GM12865 (cell line): ENCODE results near the gene CHRNA5.

ENCODE experiments used
- DNase-seq: peaks from one replicate; pipeline ENCODE4 v3.0.0; 2010; ENCODE audit warnings: low read depth
- H3K4me3 ChIP-seq: 2 replicates; pipeline ENCODE4 v1.5.1; 2011; ENCODE audit warnings: mild to moderate bottlenecking, low read depth, low read length, control low read depth
- CTCF ChIP-seq: IDR thresholded peaks from 2 replicates; pipeline ENCODE4 v1.5.1; 2011; ENCODE audit warnings: low read length, control low read depth, low read depth, inconsistent platforms; ENCODE audit not compliant: insufficient read depth; ENCODE audit errors: missing control alignments

Gene CHRNA5

DNA sequence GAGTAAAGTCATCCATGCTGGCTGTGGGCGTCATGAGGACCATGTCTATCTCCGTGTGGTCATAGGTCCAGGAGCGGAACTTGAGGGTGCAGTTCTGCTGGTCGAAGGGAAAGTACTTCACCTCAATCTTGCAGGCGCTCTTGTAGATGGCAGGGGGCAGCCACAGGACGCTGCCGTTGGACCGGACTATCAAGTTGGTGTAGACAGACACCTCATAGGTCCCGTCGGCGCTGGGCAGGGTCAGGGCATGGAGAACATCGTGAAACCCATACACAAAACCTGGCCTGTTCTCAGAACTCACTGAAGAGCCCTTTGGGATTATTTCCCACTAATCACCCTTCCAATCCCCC lies 64.4 kb downstream of the CHRNA5 start:
- DNase-seq = no peak
- no peak for TF ChIP-seq CTCF
- H3K4me3 ChIP-seq = no peak overlapping the region

DNA sequence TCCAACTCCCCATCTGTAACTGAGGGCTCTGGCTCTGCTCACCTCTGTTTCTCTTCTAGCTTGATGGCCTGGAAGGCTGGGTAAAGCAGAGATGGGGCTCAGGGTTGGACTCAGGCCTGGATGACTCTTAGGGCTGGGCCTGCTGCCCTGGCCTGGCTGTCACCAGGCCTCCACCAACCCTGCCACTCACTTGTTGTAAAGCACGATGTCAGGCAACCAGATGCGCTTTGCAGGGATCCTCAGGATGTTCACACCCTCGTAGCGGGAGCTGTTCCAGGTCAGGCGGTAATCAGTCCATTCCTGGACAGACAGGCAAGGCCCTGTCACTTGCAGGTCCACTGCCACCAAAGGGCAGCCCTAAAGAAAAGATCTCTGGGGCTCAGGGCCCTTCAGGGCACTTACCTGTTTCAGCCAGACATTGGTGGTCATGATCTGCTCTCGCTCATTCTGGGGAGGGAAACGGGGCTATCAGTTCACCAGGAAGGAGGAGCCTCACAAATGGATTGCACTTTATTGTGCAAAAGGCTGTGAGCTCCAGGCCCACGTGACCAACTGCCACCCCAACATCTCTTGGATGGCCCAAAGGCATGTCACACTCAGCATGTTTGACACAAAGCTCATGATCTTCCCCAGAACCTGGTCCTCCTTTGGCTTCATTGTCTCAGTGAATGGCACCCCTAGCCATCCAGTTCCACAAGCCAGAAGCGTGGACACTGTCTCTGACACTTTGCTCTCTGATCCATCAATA lies 65.7 kb downstream of the CHRNA5 start:
- no peak for DNase-seq
- H3K4me3 ChIP-seq = no peak overlapping the region
- no peak for TF ChIP-seq CTCF

DNA sequence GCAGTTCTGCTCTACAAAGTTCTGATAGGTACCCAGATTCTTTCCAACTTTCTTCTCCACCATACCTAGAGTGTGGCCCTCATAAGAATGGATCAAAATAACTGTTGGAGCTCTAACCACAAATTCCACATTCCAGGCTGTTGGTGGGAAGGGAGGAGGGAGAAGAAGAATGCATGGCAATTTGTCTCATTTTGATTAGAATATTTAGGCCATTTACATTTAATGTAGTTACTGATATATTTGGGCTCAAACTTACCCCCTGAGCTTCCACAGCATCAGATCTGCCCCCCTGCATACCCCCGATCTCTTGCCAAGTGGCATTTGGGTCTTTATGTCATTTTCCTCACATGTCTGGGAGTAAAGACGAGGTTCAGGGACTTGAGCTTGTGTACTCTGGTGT lies 68.0 kb downstream of the CHRNA5 start:
- DNase-seq = no peak
- no peak overlapping the region for H3K4me3 ChIP-seq
- TF ChIP-seq CTCF = no peak

- H3K4me3 ChIP-seq = no peak overlapping the region
- TF ChIP-seq CTCF = no peak
- DNase-seq = no peak
Observed at GRCh38 chr15:78634210-78635145, 69.2 kb downstream of the CHRNA5 start.

DNA sequence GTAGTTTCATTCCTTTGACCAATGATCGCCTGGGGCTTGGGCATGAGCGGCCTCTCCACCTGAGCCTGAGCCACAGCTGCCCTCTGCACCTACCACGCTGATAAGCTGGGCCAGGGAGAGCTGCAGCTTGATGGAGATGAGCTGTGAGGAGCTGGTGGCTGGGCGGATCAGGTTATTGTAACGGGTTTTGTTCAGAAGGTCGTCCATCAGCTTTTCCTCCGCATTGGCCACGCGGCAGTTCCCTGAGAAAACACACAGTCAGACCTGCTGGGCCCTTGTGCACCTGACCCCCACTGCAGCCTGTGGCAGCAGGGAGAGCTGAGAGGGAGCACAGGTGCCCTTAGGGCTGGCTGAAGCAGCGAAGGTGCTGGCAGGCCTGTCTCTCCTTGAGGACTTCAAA lies 70.0 kb downstream of the CHRNA5 start:
- no peak for TF ChIP-seq CTCF
- DNase-seq = no peak
- no peak overlapping the region for H3K4me3 ChIP-seq

DNA sequence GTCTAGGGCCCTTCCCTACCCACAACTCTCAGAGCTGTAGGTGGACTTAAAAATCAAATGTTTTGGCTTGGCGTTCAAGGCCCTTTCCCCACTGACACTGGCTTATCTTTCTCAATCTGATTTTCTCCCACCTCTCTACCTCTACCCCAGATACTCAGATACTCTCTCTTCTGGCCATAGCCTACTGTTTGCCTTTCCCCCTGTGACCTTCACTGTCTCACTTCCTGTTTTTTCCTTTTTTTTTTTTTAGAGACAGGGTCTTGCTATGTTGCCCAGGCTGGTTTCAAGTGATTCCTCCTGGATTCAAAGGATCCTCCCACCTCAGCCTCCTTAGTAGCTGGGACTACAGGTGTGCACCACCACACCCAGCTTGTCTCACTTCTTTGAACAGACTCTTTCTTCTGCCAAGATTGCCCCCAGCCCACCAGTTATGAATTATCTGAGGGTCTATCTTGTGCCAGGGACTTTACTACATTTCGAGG lies 71.1 kb downstream of the CHRNA5 start:
- no peak overlapping the region for H3K4me3 ChIP-seq
- DNase-seq = no peak
- no peak for TF ChIP-seq CTCF
